Naive thymus-derived CD4-positive, alpha-beta T cell (primary cell): ENCODE data around the gene BTNL3. TPM values are rescaled to one million over a fixed set of nuclear protein-coding genes. Genes with fewer than 3 reads are reported as not detected.

Experiments used
- ATAC-seq: fragments of 150-1000 bp; cut with Tn5 transposase; 2 replicates; pipeline ENCODE4 v1.10.0; 2021; ENCODE audit warnings: mild to moderate bottlenecking, moderate library complexity
- CTCF ChIA-PET: fragments of 350-600 bp; sonication (Branson Sonifier 250); formaldehyde crosslinking; loops from one replicate; lab custom pipeline; 2021; ENCODE audit warnings: antibody characterized with exemption; lab: Charles Lee
- POLR2A ChIA-PET: fragments of 350-600 bp; sonication (Branson Sonifier 250); formaldehyde crosslinking; loops from one replicate; lab custom pipeline; 2021; ENCODE audit warnings: antibody characterized with exemption, inconsistent platforms; lab: Charles Lee
- DNase-seq, 9 donors: peaks; one replicate each; pipeline versions ENCODE4 v3.0.0 to v3.0.0-alpha.2; 2020 to 2022; ENCODE audit warnings: mixed read lengths in 1 of 9
- H3K27ac ChIP-seq: one replicate; pipeline ENCODE4 v1.7.0; 2013; ENCODE audit warnings: mild to moderate bottlenecking, low read depth, low read length, moderate library complexity
- H3K27me3 ChIP-seq, 2 donors: one replicate each; pipeline ENCODE4 v1.7.0; 2013; ENCODE audit warnings: low read length in 2 of 2, mild to moderate bottlenecking in 2 of 2, moderate library complexity in 2 of 2; ENCODE audit not compliant: control insufficient read depth in 2 of 2, insufficient read depth in 2 of 2
- H3K36me3 ChIP-seq, 3 experiments: 1 replicate in 2 of 3; 2 replicates in 1 of 3; pipeline ENCODE4 v1.7.0; 2013; ENCODE audit warnings: low read length in 3 of 3, mild to moderate bottlenecking in 3 of 3, moderate library complexity in 1 of 3; ENCODE audit not compliant: insufficient read depth in 3 of 3, control insufficient read depth in 2 of 3
- H3K4me1 ChIP-seq, 2 donors: one replicate each; pipeline ENCODE4 v1.7.0; 2013; ENCODE audit warnings: low read length in 2 of 2, mild to moderate bottlenecking in 2 of 2, moderate library complexity in 1 of 2; ENCODE audit not compliant: control insufficient read depth in 2 of 2, insufficient read depth in 2 of 2
- H3K4me3 ChIP-seq: 2 replicates; pipeline ENCODE4 v1.7.0; 2013; ENCODE audit warnings: mild to moderate bottlenecking, low read length
- H3K9me3 ChIP-seq, 3 experiments: 1 replicate in 2 of 3; 2 replicates in 1 of 3; pipeline ENCODE4 v1.7.0; 2013; ENCODE audit warnings: low read length in 3 of 3; ENCODE audit not compliant: control insufficient read depth in 2 of 3
- H3K27ac Mint-ChIP-seq, 9 donors: one replicate each; pipeline ENCODE4 v1.8.0; 2020 to 2022; ENCODE audit warnings: mixed read lengths in 9 of 9, mild to moderate bottlenecking in 8 of 9, moderate library complexity in 5 of 9, inconsistent platforms in 2 of 9
- H3K27me3 Mint-ChIP-seq, 5 donors: one replicate each; pipeline ENCODE4 v1.8.0; 2021 to 2022; ENCODE audit warnings: mixed read lengths in 5 of 5, mild to moderate bottlenecking in 1 of 5
- H3K36me3 Mint-ChIP-seq, 5 donors: one replicate each; pipeline ENCODE4 v1.8.0; 2020 to 2022; ENCODE audit warnings: mixed read lengths in 5 of 5, mild to moderate bottlenecking in 3 of 5, inconsistent platforms in 1 of 5
- H3K4me1 Mint-ChIP-seq, 7 donors: one replicate each; pipeline ENCODE4 v1.8.0; 2020 to 2022; ENCODE audit warnings: mixed read lengths in 7 of 7, mild to moderate bottlenecking in 3 of 7, inconsistent platforms in 1 of 7
- H3K4me3 Mint-ChIP-seq, 10 donors: one replicate each; pipeline ENCODE4 v1.8.0; 2020 to 2022; ENCODE audit warnings: mild to moderate bottlenecking in 10 of 10, mixed read lengths in 10 of 10, moderate library complexity in 6 of 10, inconsistent platforms in 2 of 10
- H3K9me3 Mint-ChIP-seq, 11 donors: one replicate each; pipeline ENCODE4 v1.8.0; 2020 to 2022; ENCODE audit warnings: mixed read lengths in 11 of 11, mild to moderate bottlenecking in 4 of 11, inconsistent platforms in 1 of 11, moderate library complexity in 1 of 11
- intact Hi-C, 2 donors: fragments of 100-400 bp; cut with micrococcal nuclease; formaldehyde crosslinking; loops; one replicate each; pipeline ENCODE4 v1.15.1; 2023
- polyA plus RNA-seq, 2 donors: library from polyadenylated mRNA; unstranded; fragments of 300-500 nt; fragmentation: Illumina TruSeq; gene quantifications; one replicate each; pipeline ENCODE4 v1.2.3, GENCODE V29; 2021
- total RNA-seq, 6 experiments: library from RNA in 5 of 6; stranded (reverse) in 5 of 6; gene quantifications; 1 replicate in 5 of 6; 2 replicates in 1 of 6; pipeline ENCODE4 v1.2.3 and lab custom pipeline; 2021 to 2026

BTNL3 gene
- total and polyA plus RNA-seq, 7 experiments from 2014 or later, result not detected

DNA sequence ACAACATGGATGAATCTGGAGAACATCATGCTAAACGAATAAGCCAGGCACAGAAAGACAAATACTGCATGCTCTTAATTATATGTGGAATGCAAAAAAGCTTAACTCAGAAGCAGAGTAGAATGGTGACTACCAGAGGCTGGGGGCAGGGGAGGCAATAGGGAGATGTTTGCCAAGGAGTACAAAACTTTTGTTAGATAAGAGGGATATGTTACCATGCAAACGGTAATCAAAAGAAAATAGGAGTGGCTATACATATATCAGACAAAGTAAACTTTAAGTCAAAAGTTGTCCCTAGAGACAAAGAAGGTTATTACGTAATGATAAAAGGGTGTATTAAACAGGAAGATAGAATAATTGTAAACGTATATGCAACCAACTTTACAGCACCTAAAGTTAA, 17.8 kb upstream of the BTNL3 start:
- H3K27ac Mint-ChIP-seq, result no peak overlapping the region
- H3K9me3 Mint-ChIP-seq, result peaks cover 0 to 4% (median 0%) of the 10 kb centered on the region in 11 donors
- DNase-seq (no peak), ATAC-seq (no peak)
- H3K4me1 ChIP-seq, result no peaks in the 10 kb centered on the region
- no peak overlapping the region for H3K4me3 ChIP-seq
- ChIA-PET POLR2A (no interaction called here), CTCF (no interaction called here)
- no peaks in the 10 kb centered on the region for H3K36me3 Mint-ChIP-seq
- H3K9me3 ChIP-seq, result no peaks in the 10 kb centered on the region
- H3K27ac ChIP-seq, result no peak overlapping the region
- intact Hi-C loops, result no loop called here
- peaks cover 0 to 5% (median 0%) of the 10 kb centered on the region in 5 donors for H3K27me3 Mint-ChIP-seq
- H3K36me3 ChIP-seq, result no peaks in the 10 kb centered on the region
- H3K27me3 ChIP-seq, result no peaks in the 10 kb centered on the region
- peaks cover 0 to 13% (median 5%) of the 10 kb centered on the region in 7 donors for H3K4me1 Mint-ChIP-seq
- H3K4me3 Mint-ChIP-seq, result no peak overlapping the region

DNA sequence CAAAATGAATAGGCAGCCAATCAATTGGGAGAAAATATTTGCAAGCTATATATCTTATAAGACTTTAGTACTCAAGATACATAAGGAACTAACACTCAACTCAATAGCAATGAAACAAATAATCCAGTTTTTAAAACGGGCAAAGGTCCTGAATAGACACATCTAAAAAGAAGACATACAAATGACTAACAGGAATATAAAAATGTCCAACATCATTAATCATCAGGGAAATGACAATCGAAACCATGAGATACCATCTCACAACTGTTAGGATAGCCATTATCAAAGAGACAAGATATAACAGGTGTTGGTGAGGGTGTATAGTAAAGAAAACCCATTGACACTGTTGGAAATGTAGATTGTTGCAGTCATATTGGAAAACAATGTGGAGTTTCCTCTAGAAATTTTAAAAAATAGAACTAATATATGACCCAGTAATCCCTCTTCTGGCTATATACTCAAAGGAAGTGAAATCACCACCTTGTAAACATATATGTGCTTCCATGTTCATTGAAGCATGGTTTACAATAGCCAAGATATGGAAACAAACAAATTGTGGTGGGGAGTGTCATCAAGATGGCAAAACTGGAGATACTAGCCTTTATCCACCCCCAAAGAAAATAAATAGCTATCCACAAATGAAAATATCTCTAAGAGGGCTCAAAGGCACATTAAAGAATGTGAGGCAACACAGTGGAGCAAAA, 13.9 kb upstream of the BTNL3 start:
- Histone ChIP-seq H3K27ac (no peak overlapping the region), H3K4me1 (no peaks in the 10 kb centered on the region), H3K4me3 (no peak overlapping the region), H3K36me3 (no peaks in the 10 kb centered on the region), H3K9me3 (no peaks in the 10 kb centered on the region), H3K27me3 (no peaks in the 10 kb centered on the region)
- H3K36me3 Mint-ChIP-seq, result no peaks in the 10 kb centered on the region
- no peak for ATAC-seq
- H3K27ac Mint-ChIP-seq, result no peak overlapping the region
- ChIA-PET CTCF (no interaction called here), POLR2A (no interaction called here)
- peaks cover 4 to 31% (median 17%) of the 10 kb centered on the region in 7 donors for H3K4me1 Mint-ChIP-seq
- DNase-seq, result no peak
- no peaks in the 10 kb centered on the region for H3K27me3 Mint-ChIP-seq
- intact Hi-C loops, result no loop called here
- no peak overlapping the region for H3K4me3 Mint-ChIP-seq
- peaks cover 0 to 4% (median 0%) of the 10 kb centered on the region in 11 donors for H3K9me3 Mint-ChIP-seq

DNA sequence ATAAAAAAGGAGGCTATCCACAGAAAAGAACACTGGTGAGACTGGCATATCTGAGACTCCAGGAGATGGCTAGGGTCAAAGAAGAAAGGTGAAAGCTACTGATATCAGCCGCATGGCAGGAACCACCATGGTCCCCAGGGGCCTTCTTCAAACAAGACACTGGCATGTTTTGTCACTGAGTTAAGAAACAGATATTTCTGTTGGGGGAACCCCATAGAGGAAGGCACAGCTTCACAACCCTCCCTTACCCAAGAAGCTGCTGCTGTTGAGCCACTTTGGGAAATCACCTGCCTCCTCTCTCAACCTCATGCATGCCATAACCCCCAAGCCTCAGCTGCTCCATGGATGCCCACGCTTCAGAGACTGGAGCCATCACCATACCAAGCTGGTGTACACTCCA, 13.3 kb upstream of the BTNL3 start:
- H3K27me3 ChIP-seq, result no peaks in the 10 kb centered on the region
- Mint-ChIP-seq H3K4me3 (no peak overlapping the region), H3K9me3 (peaks cover 0 to 4% (median 0%) of the 10 kb centered on the region in 11 donors), H3K27me3 (no peaks in the 10 kb centered on the region), H3K27ac (peak overlapping the region in 2 of 9 donors; percentile 26 to 28), H3K36me3 (no peaks in the 10 kb centered on the region), H3K4me1 (peaks cover 4 to 31% (median 17%) of the 10 kb centered on the region in 7 donors)
- no peaks in the 10 kb centered on the region for H3K4me1 ChIP-seq
- H3K27ac ChIP-seq, result no peak overlapping the region
- CTCF ChIA-PET, result no interaction called here
- DNase-seq, result no peak
- no peaks in the 10 kb centered on the region for H3K36me3 ChIP-seq
- H3K4me3 ChIP-seq, result no peak overlapping the region
- POLR2A ChIA-PET, result no interaction called here
- peak; percentile 54 for ATAC-seq
- intact Hi-C loops, result no loop called here
- H3K9me3 ChIP-seq, result no peaks in the 10 kb centered on the region

DNA sequence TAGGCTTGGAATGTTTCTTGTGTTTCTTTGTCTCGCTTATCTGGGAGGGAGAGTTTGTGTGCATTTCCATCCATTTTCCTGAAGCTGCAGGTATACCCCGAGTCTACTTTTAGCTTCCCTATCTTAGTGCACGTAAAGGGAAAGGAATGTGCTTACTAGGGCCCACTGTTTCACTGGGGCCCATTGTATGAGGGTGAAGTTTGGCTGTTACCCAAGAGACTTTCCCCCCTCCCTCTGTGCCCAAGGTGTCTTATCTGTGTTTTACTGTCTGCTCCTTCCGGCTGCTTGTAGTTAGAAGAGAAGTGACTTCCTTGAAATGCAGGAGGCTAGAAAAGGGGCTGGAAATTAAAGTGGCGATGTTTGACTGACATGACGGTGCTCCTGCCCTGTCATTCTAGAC, 12.1 kb upstream of the BTNL3 start:
- intact Hi-C loops, result no loop called here
- peak overlapping the region in 9 of 10 donors; percentile 21 to 70 (median 58) for H3K4me3 Mint-ChIP-seq
- CTCF ChIA-PET, result interaction anchor here (0.8 kb wide), 1 partner anchor 10 kb away, joined by 4 read pairs; no protein-coding TSS in a partner anchor
- Histone ChIP-seq H3K4me3 (no peak overlapping the region), H3K36me3 (no peaks in the 10 kb centered on the region), H3K4me1 (no peaks in the 10 kb centered on the region), H3K27me3 (no peaks in the 10 kb centered on the region), H3K27ac (no peak overlapping the region), H3K9me3 (no peaks in the 10 kb centered on the region)
- ATAC-seq, result no peak
- H3K27ac Mint-ChIP-seq, result peak overlapping the region in 8 of 9 donors; percentile 7 to 94 (median 70)
- H3K27me3 Mint-ChIP-seq, result peaks cover 4 to 9% (median 6%) of the 10 kb centered on the region in 5 donors
- peaks cover 4 to 31% (median 17%) of the 10 kb centered on the region in 7 donors for H3K4me1 Mint-ChIP-seq
- peak in 2 of 9 donors; percentile 31 to 37 for DNase-seq
- H3K36me3 Mint-ChIP-seq, result no peaks in the 10 kb centered on the region
- peaks cover 0 to 4% (median 0%) of the 10 kb centered on the region in 11 donors for H3K9me3 Mint-ChIP-seq
- POLR2A ChIA-PET, result no interaction called here

DNA sequence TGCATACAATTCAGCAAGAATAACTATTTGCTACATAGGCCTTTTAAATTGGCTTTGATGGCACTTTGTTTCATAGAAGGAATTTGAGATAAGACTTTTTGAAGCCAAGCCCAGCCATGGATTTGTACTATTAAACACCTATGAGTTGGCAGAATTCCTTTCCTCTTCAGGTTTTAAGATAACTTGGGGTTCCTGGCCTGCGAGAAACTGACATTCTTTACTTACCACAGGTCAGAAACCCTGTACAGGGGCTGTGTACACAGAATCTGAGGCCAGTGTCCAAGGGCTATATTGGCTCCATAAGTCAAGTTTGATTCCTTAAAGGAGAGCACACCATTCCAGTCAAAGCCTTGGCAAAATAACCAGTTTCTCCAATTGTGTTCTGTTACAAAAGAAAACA, 10.8 kb upstream of the BTNL3 start:
- Mint-ChIP-seq H3K36me3 (no peaks in the 10 kb centered on the region), H3K9me3 (peaks cover 0 to 4% (median 0%) of the 10 kb centered on the region in 11 donors), H3K4me1 (peaks cover 4 to 31% (median 17%) of the 10 kb centered on the region in 7 donors), H3K27ac (no peak overlapping the region), H3K4me3 (no peak overlapping the region), H3K27me3 (peaks cover 6 to 15% (median 8%) of the 10 kb centered on the region in 5 donors)
- Histone ChIP-seq H3K9me3 (no peaks in the 10 kb centered on the region), H3K36me3 (no peaks in the 10 kb centered on the region), H3K4me3 (no peak overlapping the region), H3K27me3 (no peaks in the 10 kb centered on the region), H3K27ac (no peak overlapping the region), H3K4me1 (no peaks in the 10 kb centered on the region)
- DNase-seq (no peak), ATAC-seq (no peak)
- POLR2A ChIA-PET, result no interaction called here
- intact Hi-C loops, result no loop called here
- CTCF ChIA-PET, result no interaction called here

GRCh38 chr5:180982008-180982741, 6.5 kb upstream of the BTNL3 start:
- no peaks in the 10 kb centered on the region for H3K4me1 ChIP-seq

More at GRCh38 chr5:180982008-180982741, 6.5 kb upstream of the BTNL3 start:
- ChIA-PET POLR2A (no interaction called here), CTCF (no interaction called here)
- Mint-ChIP-seq H3K4me1 (peaks cover 0 to 5% (median 0%) of the 10 kb centered on the region in 7 donors), H3K4me3 (no peak overlapping the region), H3K27me3 (peaks cover 7 to 33% (median 9%) of the 10 kb centered on the region in 5 donors), H3K27ac (no peak overlapping the region), H3K36me3 (no peaks in the 10 kb centered on the region), H3K9me3 (peaks cover 0 to 3% (median 0%) of the 10 kb centered on the region in 11 donors)
- no peak for ATAC-seq
- Histone ChIP-seq H3K27me3 (no peaks in the 10 kb centered on the region), H3K27ac (no peak overlapping the region), H3K4me3 (no peak overlapping the region), H3K36me3 (no peaks in the 10 kb centered on the region), H3K9me3 (no peaks in the 10 kb centered on the region)
- DNase-seq, result no peak
- intact Hi-C loops, result no loop called here
